GM23338 (cell line): ENCODE data around the gene ZSWIM1. TPM values are rescaled to one million over a fixed set of nuclear protein-coding genes. Genes with fewer than 3 reads are reported as not detected.
A peak's percentile ranks its signal among the peaks of the same experiment; 100 is the strongest.

Experiments used
- ATAC-seq: fragments of 200-7000 bp; cut with Tn5 transposase; 3 replicates; pipeline ENCODE4 v1.9.1; 2020
- DNase-seq: peaks from one replicate; pipeline ENCODE4 v3.0.0-alpha.2; 2015; ENCODE audit warnings: low spot score
- H2AFZ ChIP-seq: fragments of 200-600 bp; sonication (generic); 2 replicates; pipeline ENCODE4 v1.8.0; 2016; ENCODE audit warnings: antibody characterized with exemption, mild to moderate bottlenecking, moderate library complexity
- H3F3A ChIP-seq: fragments of 200-600 bp; sonication (generic); replicated peaks from 2 replicates; pipeline ENCODE4 v1.8.0; 2017; ENCODE audit warnings: antibody characterized with exemption, mixed run types, low read depth
- H3K27ac ChIP-seq: fragments of 200-600 bp; sonication (generic); 2 replicates; pipeline ENCODE4 v1.6.1; 2016; ENCODE audit warnings: low read depth
- H3K27me3 ChIP-seq: fragments of 200-600 bp; sonication (generic); 2 replicates; pipeline ENCODE4 v1.8.0; 2016; ENCODE audit warnings: mild to moderate bottlenecking, mixed run types, moderate library complexity; ENCODE audit not compliant: insufficient read depth
- H3K36me3 ChIP-seq: fragments of 200-600 bp; sonication (generic); 2 replicates; pipeline ENCODE4 v1.8.0; 2016; ENCODE audit warnings: mild to moderate bottlenecking; ENCODE audit not compliant: insufficient read depth
- H3K4me1 ChIP-seq: fragments of 200-600 bp; sonication (generic); 2 replicates; pipeline ENCODE4 v1.8.0; 2016; ENCODE audit warnings: mild to moderate bottlenecking, moderate library complexity; ENCODE audit not compliant: insufficient read depth
- H3K4me2 ChIP-seq: fragments of 200-600 bp; sonication (generic); 2 replicates; pipeline ENCODE4 v1.7.1; 2017; ENCODE audit warnings: mixed run types
- H3K4me3 ChIP-seq: fragments of 200-600 bp; sonication (generic); 2 replicates; pipeline ENCODE4 v1.6.1; 2016; ENCODE audit warnings: mixed run types
- H3K79me2 ChIP-seq: fragments of 200-600 bp; sonication (generic); replicated peaks from 2 replicates; pipeline ENCODE4 v1.8.0; 2017; ENCODE audit warnings: mild to moderate bottlenecking; ENCODE audit not compliant: insufficient read depth
- H3K9me2 ChIP-seq: fragments of 200-600 bp; sonication (generic); 2 replicates; pipeline ENCODE4 v1.8.0; 2017; ENCODE audit not compliant: insufficient read depth
- H4K20me1 ChIP-seq: fragments of 200-600 bp; sonication (generic); replicated peaks from 2 replicates; pipeline ENCODE4 v1.8.0; 2017; ENCODE audit warnings: mild to moderate bottlenecking; ENCODE audit not compliant: insufficient read depth
- H3K27ac Mint-ChIP-seq: 2 replicates; pipeline ENCODE4 v1.8.0; 2020; ENCODE audit warnings: inconsistent platforms, mild to moderate bottlenecking, moderate library complexity, mixed read lengths
- H3K27me3 Mint-ChIP-seq: 3 replicates; pipeline ENCODE4 v1.8.0; 2022; ENCODE audit warnings: low read depth, mild to moderate bottlenecking, moderate library complexity, mixed read lengths, inconsistent platforms; ENCODE audit not compliant: insufficient read depth, poor library complexity
- H3K36me3 Mint-ChIP-seq: 3 replicates; pipeline ENCODE4 v1.8.0; 2021; ENCODE audit warnings: low read depth, mild to moderate bottlenecking, inconsistent platforms, moderate library complexity, mixed read lengths
- H3K4me1 Mint-ChIP-seq: 3 replicates; pipeline ENCODE4 v1.8.0; 2020; ENCODE audit warnings: mild to moderate bottlenecking, inconsistent platforms, mixed read lengths
- H3K4me3 Mint-ChIP-seq: 3 replicates; pipeline ENCODE4 v1.8.0; 2021; ENCODE audit warnings: moderate library complexity, mild to moderate bottlenecking, inconsistent platforms, mixed read lengths
- H3K9me3 Mint-ChIP-seq: 3 replicates; pipeline ENCODE4 v1.8.0; 2020; ENCODE audit warnings: moderate library complexity, mild to moderate bottlenecking, inconsistent platforms, mixed read lengths
- EZH2 ChIP-seq: fragments of 200-600 bp; sonication (generic); IDR thresholded peaks from one replicate; pipeline ENCODE4 v1.8.0; 2017; ENCODE audit warnings: antibody characterized with exemption, mild to moderate bottlenecking, low read depth; ENCODE audit not compliant: unreplicated experiment
- EZH2phosphoT487 ChIP-seq: fragments of 200-600 bp; sonication (generic); IDR thresholded peaks from one replicate; pipeline ENCODE4 v1.8.1; 2018; ENCODE audit warnings: antibody characterized with exemption; ENCODE audit not compliant: unreplicated experiment
- POLR2AphosphoS5 ChIP-seq: IDR thresholded peaks from 2 replicates; pipeline ENCODE4 v1.6.1; 2016; ENCODE audit warnings: antibody characterized with exemption, low read depth
- polyA plus RNA-seq: library from polyadenylated mRNA; unstranded; fragments of >200 nt; fragmentation: Nextera tagmentation; extraction: Ambion mirVana; gene quantifications from 2 replicates; pipeline ENCODE4 v1.2.1, GENCODE V29; 2016
- total RNA-seq: library from RNA; depleted of rRNA; stranded (reverse); fragments of >200 nt; shearing (Covaris generic); gene quantifications from 2 replicates; pipeline ENCODE4 v1.2.3, GENCODE V29; 2014
- TF ChIP-seq, protein P1 (sequence below): IDR thresholded peaks from 2 replicates; pipeline ENCODE4 v1.6.1; 2016; ENCODE audit warnings: antibody characterized with exemption
- TF ChIP-seq, protein P2 (sequence below), 2 experiments: fragments of 200-600 bp in 1 of 2; sonication (generic) in 1 of 2; conservative IDR thresholded peaks; 2 replicates each; pipeline versions ENCODE4 v1.5.1 to v1.6.1; 2016 to 2017; ENCODE audit warnings: antibody characterized with exemption in 2 of 2, low read depth in 2 of 2, mild to moderate bottlenecking in 2 of 2, moderate library complexity in 1 of 2
- TF ChIP-seq, protein P3 (sequence below): fragments of 250-450 bp; sonication (Bioruptor Pico); IDR thresholded peaks from 2 replicates; pipeline ENCODE4 v1.5.0; 2020; ENCODE audit warnings: mild to moderate bottlenecking, moderate library complexity

The ZSWIM1 gene
- total and polyA plus RNA-seq, 2 experiments from 2014 or later, result 11.5 to 16.2 TPM

DNA sequence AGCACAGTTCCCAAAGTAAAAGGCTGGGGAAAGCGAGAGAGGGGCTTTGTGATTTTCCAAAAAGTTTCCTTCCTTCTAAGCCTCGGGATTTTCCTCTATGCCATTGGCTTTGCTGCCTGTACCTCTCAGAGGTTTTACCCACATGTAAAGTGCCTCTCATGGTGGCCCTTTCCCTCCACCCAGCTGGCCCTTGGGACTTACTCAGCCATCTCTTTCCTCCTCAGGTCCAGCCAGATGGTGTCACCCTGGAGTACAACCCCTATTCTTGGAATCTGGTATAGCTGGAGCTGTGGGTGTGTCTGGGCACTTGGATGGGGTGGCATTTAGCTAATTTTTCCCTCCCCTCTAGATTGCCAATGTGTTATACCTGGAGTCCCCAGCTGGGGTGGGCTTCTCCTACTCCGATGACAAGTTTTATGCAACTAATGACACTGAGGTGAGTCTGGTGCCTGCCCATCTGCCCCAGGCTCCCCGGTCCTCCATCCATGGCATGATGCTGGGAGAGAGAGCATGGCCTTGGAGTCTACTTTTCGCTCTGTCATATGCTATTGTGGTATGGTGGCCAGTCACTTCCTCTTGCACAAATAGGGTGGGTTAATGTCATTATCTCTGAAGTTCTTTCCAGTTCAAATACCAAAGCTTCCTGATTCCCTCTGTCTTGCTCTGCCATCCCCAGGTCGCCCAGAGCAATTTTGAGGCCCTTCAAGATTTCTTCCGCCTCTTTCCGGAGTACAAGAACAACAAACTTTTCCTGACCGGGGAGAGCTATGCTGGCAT is 11.2 kb downstream of the ZSWIM1 start:
- H2AFZ ChIP-seq, result no peak overlapping the region
- 0 out of 2 replicates have a peak, but pooled peaks cover 5% of the 10 kb centered on the region for H3K79me2 ChIP-seq
- H3F3A ChIP-seq, result 0 out of 2 replicates have a peak, but pooled peaks cover 6% of the 10 kb centered on the region
- Mint-ChIP-seq H3K27me3 (peaks cover 15% of the 10 kb centered on the region), H3K36me3 (peaks cover 27% of the 10 kb centered on the region), H3K4me3 (peak overlapping the region; percentile 88), H3K27ac (no peak overlapping the region), H3K4me1 (peaks cover 14% of the 10 kb centered on the region; the same call in 2 of the 3 replicates), H3K9me3 (peaks cover 3% of the 10 kb centered on the region; the same call in 1 of the 3 replicates)
- DNase-seq (peak; percentile 21), ATAC-seq (no peak)
- no peaks in the 10 kb centered on the region for H4K20me1 ChIP-seq
- H3K27ac ChIP-seq, result no peak overlapping the region
- H3K4me2 ChIP-seq, result peak overlapping the region; percentile 99
- no peaks in the 10 kb centered on the region for H3K27me3 ChIP-seq
- peak overlapping the region; percentile 86 for H3K4me3 ChIP-seq
- no peaks in the 10 kb centered on the region for H3K9me2 ChIP-seq
- TF ChIP-seq, protein P1, sequence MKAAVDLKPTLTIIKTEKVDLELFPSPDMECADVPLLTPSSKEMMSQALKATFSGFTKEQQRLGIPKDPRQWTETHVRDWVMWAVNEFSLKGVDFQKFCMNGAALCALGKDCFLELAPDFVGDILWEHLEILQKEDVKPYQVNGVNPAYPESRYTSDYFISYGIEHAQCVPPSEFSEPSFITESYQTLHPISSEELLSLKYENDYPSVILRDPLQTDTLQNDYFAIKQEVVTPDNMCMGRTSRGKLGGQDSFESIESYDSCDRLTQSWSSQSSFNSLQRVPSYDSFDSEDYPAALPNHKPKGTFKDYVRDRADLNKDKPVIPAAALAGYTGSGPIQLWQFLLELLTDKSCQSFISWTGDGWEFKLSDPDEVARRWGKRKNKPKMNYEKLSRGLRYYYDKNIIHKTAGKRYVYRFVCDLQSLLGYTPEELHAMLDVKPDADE, result no peak
- TF ChIP-seq EZH2phosphoT487, result no peak
- TF ChIP-seq, protein P2, sequence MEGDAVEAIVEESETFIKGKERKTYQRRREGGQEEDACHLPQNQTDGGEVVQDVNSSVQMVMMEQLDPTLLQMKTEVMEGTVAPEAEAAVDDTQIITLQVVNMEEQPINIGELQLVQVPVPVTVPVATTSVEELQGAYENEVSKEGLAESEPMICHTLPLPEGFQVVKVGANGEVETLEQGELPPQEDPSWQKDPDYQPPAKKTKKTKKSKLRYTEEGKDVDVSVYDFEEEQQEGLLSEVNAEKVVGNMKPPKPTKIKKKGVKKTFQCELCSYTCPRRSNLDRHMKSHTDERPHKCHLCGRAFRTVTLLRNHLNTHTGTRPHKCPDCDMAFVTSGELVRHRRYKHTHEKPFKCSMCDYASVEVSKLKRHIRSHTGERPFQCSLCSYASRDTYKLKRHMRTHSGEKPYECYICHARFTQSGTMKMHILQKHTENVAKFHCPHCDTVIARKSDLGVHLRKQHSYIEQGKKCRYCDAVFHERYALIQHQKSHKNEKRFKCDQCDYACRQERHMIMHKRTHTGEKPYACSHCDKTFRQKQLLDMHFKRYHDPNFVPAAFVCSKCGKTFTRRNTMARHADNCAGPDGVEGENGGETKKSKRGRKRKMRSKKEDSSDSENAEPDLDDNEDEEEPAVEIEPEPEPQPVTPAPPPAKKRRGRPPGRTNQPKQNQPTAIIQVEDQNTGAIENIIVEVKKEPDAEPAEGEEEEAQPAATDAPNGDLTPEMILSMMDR (conservative IDR thresholded peaks at IDR 0.05; ENCODE audit: low read depth in 2 of 2), result peak in 1 of 2 experiments; percentile 23; a peak in 1 of 4 replicates
- H3K36me3 ChIP-seq, result peaks cover 3% of the 10 kb centered on the region; the same call in 1 of the 2 replicates
- H3K4me1 ChIP-seq, result peaks cover 3% of the 10 kb centered on the region; the same call in 1 of the 2 replicates

DNA sequence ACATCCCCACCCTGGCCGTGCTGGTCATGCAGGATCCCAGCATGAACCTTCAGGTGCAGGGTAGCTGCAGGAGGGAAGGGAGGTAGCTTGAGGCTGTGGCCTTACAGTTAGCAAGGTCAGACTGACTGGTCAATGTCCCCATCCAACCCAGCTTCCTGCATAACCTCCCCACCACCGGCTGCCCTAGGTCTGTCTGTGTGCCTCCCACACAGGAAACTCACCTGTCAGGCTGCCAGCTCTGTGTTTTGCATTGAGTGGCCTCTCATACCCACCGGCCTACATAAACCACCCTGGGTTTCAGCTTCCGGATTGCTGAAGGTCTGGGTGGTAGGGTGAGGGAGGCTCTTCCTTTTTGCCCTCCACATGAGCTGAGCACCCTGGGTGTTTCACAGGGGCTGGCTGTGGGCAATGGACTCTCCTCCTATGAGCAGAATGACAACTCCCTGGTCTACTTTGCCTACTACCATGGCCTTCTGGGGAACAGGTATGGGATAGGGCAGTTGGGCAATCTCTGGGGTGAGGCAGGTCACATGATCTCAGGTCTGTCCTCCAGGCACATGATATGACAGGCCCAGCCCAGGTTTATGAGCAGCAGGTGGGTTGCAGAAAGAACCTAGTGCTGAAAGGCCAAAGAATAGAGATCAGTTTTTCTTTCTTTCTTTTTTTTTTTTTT is 11.9 kb downstream of the ZSWIM1 start:
- H3K9me2 ChIP-seq, result no peaks in the 10 kb centered on the region
- no peaks in the 10 kb centered on the region for H4K20me1 ChIP-seq
- no peak overlapping the region for H3K27ac ChIP-seq
- Mint-ChIP-seq H3K4me1 (peaks cover 14% of the 10 kb centered on the region; the same call in 2 of the 3 replicates), H3K27ac (no peak overlapping the region), H3K36me3 (peaks cover 34% of the 10 kb centered on the region), H3K9me3 (peaks cover 3% of the 10 kb centered on the region; the same call in 1 of the 3 replicates), H3K4me3 (peak overlapping the region; percentile 88), H3K27me3 (peaks cover 18% of the 10 kb centered on the region)
- 0 out of 2 replicates have a peak, but pooled peaks cover 5% of the 10 kb centered on the region for H3K79me2 ChIP-seq
- H2AFZ ChIP-seq, result no peak overlapping the region
- H3K27me3 ChIP-seq, result no peaks in the 10 kb centered on the region
- DNase-seq (no peak), ATAC-seq (no peak)
- TF ChIP-seq, protein P2 (conservative IDR thresholded peaks at IDR 0.05; ENCODE audit: low read depth in 2 of 2), result no peak
- TF ChIP-seq, protein P3, sequence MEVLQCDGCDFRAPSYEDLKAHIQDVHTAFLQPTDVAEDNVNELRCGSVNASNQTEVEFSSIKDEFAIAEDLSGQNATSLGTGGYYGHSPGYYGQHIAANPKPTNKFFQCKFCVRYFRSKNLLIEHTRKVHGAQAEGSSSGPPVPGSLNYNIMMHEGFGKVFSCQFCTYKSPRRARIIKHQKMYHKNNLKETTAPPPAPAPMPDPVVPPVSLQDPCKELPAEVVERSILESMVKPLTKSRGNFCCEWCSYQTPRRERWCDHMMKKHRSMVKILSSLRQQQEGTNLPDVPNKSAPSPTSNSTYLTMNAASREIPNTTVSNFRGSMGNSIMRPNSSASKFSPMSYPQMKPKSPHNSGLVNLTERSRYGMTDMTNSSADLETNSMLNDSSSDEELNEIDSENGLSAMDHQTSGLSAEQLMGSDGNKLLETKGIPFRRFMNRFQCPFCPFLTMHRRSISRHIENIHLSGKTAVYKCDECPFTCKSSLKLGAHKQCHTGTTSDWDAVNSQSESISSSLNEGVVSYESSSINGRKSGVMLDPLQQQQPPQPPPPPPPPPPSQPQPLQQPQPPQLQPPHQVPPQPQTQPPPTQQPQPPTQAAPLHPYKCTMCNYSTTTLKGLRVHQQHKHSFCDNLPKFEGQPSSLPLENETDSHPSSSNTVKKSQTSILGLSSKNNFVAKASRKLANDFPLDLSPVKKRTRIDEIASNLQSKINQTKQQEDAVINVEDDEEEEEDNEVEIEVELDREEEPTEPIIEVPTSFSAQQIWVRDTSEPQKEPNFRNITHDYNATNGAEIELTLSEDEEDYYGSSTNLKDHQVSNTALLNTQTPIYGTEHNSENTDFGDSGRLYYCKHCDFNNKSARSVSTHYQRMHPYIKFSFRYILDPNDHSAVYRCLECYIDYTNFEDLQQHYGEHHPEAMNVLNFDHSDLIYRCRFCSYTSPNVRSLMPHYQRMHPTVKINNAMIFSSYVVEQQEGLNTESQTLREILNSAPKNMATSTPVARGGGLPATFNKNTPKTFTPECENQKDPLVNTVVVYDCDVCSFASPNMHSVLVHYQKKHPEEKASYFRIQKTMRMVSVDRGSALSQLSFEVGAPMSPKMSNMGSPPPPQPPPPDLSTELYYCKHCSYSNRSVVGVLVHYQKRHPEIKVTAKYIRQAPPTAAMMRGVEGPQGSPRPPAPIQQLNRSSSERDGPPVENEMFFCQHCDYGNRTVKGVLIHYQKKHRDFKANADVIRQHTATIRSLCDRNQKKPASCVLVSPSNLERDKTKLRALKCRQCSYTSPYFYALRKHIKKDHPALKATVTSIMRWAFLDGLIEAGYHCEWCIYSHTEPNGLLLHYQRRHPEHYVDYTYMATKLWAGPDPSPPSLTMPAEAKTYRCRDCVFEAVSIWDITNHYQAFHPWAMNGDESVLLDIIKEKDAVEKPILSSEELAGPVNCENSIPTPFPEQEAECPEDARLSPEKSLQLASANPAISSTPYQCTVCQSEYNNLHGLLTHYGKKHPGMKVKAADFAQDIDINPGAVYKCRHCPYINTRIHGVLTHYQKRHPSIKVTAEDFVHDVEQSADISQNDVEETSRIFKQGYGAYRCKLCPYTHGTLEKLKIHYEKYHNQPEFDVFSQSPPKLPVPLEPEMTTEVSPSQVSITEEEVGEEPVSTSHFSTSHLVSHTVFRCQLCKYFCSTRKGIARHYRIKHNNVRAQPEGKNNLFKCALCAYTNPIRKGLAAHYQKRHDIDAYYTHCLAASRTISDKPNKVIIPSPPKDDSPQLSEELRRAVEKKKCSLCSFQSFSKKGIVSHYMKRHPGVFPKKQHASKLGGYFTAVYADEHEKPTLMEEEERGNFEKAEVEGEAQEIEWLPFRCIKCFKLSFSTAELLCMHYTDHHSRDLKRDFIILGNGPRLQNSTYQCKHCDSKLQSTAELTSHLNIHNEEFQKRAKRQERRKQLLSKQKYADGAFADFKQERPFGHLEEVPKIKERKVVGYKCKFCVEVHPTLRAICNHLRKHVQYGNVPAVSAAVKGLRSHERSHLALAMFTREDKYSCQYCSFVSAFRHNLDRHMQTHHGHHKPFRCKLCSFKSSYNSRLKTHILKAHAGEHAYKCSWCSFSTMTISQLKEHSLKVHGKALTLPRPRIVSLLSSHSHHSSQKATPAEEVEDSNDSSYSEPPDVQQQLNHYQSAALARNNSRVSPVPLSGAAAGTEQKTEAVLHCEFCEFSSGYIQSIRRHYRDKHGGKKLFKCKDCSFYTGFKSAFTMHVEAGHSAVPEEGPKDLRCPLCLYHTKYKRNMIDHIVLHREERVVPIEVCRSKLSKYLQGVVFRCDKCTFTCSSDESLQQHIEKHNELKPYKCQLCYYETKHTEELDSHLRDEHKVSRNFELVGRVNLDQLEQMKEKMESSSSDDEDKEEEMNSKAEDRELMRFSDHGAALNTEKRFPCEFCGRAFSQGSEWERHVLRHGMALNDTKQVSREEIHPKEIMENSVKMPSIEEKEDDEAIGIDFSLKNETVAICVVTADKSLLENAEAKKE (CRISPR knock-in tag), result no peak
- TF ChIP-seq POLR2AphosphoS5, result no peak
- no peak for TF ChIP-seq EZH2
- H3F3A ChIP-seq, result 0 out of 2 replicates have a peak, but pooled peaks cover 6% of the 10 kb centered on the region
- peaks cover 3% of the 10 kb centered on the region; the same call in 1 of the 2 replicates for H3K4me1 ChIP-seq
- no peak overlapping the region for H3K4me3 ChIP-seq
- no peak overlapping the region for H3K4me2 ChIP-seq
- no peaks in the 10 kb centered on the region for H3K36me3 ChIP-seq
